Fibroblast of skin of right quadriceps (primary cell): ENCODE data around the gene DOCK3.
A peak's percentile ranks its signal among the peaks of the same experiment; 100 is the strongest.
"Not testable (repeated sequence)": the region's sequence is repeated elsewhere in the genome, so short reads cannot be mapped to it uniquely, and the experiment has no call there.

Experiments used
- DNase-seq: peaks from one replicate; pipeline ENCODE4 v3.0.0-alpha.2; 2013

The DOCK3 gene

GRCh38 chr3:51340989-51341636 lies 666.4 kb downstream of the DOCK3 start:
- peak; percentile 29 for DNase-seq

DNA sequence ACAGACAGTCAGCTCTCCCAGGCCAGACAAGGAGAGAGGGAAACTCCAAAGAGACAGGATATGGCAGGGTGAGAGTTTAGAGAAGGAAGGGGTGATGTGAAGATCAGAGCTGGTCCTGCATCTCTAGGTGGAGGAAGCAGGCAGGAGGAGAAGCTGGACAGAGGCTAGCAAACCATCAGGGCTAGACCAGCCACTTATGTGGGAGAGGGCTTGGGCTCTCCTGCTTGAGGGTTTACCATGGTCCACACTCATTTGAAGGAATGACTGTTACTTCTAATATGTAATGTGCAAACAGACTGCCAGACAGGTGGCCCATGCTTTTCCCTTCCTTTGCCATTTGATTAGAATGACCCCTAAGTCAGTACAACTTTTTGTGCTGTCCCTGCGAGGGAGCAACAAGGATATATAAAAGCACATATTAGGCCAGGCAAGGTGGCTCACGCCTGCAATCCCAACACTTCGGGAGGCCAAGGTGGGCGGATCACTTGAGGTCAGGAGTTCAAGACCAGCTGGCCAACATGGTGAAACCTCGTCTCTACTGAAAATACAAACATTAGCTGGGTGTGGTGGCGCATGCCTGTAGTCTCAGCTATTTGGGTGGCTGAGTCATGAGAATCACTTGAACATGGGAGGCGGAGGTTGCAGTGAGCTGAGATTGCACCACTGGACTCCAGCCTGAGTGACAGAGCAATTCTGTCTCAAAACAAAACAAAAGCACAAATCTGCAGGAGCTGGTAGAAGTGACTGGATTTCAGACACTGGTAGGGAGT lies 669.4 kb downstream of the DOCK3 start:
- peak; percentile 39 for DNase-seq

DNA sequence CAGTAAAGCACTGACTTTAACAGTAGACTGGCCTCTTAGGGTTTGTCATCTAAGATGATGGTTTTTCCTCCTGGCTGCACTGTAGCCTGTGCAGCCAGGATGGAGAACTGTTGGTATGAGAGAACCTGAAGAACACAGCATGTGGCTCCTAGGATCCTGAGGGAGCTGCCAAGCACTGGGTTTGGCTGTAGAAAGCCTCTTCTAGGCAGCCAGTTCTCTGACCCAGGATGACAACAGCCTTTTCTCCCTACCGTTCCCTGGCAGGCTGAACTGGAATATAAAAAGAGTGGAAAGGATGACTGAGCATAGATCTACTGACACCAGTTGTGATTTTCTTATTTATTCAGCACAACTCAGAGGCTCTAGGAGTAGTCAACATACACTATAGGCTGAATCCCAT lies 676.0 kb downstream of the DOCK3 start:
- no peak for DNase-seq

DNA sequence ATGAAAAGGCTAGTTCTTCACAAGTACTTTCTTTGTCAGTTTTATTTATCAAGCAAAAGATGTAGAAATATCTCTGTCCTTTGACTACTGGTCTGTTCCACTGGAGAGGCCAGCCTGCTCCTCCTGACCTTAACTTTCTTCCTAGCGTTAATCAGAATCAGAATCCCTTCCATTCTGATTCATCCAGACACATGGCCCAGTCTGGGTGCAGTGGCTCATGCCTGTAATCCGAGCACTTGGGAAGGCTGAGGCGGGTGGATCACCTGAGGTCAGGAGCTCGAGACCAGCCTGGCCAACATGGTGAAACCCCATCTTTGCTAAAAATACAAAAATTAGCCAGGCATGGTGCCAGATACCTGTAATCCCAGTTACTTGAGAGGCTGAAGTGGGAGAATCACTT lies 678.4 kb downstream of the DOCK3 start:
- no peak for DNase-seq

GRCh38 chr3:51353691-51354090 lies 679.0 kb downstream of the DOCK3 start:
- DNase-seq: no peak

GRCh38 chr3:51354172-51354571 lies 679.4 kb downstream of the DOCK3 start:
- no peak for DNase-seq

DNA sequence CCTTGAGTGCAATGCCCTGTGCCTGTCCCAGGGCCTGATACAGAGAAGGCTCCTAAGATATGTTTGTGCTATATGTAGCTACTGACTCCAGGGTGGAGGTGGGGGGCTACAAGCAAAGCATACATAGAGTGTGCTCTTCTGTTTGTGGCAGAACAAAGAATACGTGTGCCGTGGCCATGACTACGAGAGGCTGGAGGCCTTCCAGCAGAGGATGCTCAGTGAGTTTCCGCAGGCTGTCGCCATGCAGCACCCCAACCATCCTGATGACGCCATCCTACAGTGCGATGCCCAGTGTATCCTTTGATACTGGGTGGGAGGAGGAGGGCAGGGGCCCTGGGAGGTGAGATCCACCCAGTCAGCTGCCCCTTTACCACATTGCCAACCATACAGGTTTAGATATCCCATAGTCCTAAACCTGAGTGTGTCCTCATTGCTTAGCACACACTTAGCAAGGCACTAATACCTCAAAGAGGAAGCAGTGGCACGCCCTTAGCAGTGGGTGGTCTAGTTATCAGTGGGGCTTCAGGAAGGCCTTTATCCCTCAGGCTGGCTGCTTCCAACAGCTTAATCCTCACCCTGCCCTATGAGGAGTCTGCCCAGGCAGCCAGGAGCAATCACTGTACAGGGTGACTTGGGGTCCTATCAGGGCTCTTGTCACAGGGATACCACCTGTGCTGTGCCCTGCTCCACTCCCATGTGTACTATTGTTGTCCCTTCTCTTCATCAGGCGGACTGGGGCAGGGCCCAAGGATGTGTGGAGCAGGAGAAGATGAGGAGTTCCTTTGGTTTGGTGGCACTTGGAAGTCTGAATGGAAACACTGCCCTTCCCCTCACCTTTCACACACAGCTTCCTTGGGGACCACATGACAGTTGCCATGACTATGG lies 680.2 kb downstream of the DOCK3 start:
- no peak for DNase-seq

- no peak for DNase-seq
Observed at GRCh38 chr3:51355891-51356578, 681.3 kb downstream of the DOCK3 start.

GRCh38 chr3:51357856-51358255 lies 683.1 kb downstream of the DOCK3 start:
- no peak for DNase-seq

DNA sequence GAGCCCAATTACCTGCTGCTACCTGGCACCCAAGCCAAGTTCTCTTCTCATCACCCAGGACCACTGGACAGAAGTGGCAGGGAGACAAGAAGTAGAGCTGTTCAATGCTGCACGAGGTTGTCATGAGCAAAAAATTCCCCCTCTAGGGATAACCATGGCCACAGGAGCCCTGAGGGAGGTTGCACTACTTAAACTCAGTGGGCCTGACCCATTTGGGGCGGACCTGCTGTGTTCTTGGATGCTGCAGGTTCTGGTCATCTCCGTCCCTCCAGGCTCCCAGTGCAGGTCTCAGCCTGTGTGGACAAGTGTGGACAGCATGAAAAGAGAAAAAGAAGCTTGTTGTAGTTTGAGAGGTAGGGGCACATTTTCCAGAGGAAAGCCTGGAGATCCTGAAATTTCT lies 684.3 kb downstream of the DOCK3 start:
- no peak for DNase-seq

- DNase-seq: no peak
Observed at GRCh38 chr3:51360806-51361205, 686.1 kb downstream of the DOCK3 start.

- DNase-seq: no peak
Observed at GRCh38 chr3:51361746-51362145, 687.0 kb downstream of the DOCK3 start.

DNA sequence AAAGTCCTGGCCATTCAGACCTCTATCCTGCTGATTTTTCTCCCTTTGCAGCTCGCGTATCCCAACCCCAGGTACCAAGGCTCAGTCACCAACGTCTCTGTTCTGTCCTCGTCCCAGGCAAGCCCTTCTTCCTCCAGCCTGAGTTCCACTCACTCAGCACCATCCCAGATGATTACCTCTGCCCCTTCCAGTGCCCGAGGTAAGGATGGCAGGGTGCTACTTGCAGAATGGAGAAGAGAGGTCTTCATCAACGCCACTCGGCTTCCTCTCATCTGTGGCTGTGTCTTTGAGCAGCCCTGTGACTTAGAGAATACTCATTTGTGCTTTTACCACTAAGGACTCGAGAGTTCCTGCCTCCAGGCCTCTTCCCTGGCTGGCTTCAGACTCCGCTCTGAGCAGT lies 687.7 kb downstream of the DOCK3 start:
- DNase-seq: no peak

GRCh38 chr3:51368276-51368675 lies 693.5 kb downstream of the DOCK3 start:
- DNase-seq: not testable (repeated sequence)

DNA sequence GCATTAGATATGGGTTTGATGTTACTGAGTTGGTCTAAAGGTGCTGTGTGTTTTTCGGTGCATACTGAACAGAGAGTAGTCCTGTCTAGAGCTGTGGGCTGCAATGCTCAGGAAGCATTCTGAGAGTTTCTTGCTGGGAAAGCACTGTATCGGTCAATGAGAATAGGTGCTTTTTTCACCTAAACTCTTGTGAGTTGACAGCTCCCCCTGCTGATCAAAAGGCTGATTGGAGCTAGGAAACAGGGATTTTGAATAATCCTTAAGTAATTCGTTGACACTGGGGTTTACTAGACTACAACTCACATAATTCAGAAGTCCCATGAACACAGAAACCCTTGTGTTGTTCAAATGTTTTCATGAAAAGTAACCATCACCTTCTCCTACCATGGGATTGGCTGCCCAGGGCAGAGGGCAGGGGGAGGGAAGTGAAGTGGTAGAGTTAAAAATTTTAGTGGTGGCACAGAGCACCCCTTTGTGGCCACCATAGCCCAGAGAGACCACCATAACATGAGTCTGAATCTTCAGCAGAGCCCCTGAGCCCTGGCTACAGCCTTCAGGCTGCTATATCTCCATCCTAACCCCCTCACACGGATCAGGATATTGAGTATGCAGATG lies 697.3 kb downstream of the DOCK3 start:
- DNase-seq: peak; percentile 60

- DNase-seq: no peak
Observed at GRCh38 chr3:51373658-51374421, 699.1 kb downstream of the DOCK3 start.

GRCh38 chr3:51374456-51374855 lies 699.7 kb downstream of the DOCK3 start:
- DNase-seq: no peak

DNA sequence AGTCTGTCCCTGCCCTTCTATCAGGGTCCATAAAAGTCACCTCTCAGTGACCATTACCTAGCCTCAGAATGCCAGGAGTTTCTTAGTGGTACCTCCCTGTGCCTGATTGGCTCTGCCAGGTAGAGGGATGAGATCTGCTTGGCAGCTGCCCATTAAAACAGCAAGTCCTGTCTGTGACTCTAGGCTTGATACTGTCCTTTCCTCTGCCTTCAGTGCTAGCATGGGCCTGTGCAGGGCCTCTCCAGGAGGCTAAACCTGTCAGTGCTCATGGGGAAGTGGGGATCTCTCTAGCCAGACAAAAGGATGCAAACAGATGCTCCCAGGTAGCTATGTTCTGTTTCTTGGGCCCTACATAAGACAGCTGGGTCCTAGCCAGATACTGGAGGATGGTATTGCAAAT lies 700.4 kb downstream of the DOCK3 start:
- DNase-seq: no peak

DNA sequence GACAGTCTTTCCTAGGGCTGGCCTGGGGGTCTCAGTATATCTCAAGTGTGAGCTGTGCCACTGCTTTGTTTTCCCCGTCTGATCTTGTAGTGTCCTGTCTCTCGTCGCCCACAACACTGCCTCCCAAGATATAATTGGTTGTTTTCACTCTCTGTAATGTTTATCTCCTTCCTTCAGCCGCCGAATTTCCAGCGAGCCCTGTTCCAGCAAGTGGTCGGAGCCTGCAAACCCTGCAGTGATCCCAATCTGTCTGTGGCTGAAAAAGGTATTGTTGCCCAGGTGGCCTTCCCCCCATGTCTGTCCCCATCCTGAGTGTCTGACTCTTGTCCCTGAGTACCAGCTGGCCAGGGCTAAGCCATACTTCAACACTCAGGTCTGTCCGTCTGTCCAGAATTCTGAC lies 700.8 kb downstream of the DOCK3 start:
- DNase-seq: no peak

DNA sequence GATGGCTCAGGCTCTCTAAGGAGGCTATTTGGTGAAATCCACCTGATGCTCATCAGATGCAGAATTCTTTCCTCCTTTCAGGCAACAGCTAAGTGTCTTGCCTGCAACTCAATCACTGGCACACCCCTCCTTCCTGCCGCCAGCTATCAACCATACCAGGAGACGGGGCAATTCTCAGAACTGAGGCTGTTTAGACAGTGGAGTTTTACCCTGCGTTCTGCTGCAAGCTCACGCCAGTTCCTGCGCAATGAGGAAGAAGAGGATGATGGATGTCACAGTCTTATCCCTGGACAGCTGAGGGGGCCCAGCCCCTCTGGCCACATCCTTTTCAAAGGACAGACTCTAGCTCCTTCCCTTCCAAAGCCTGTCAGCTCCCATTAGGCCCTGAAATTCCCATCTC lies 703.3 kb downstream of the DOCK3 start:
- DNase-seq: no peak

DNA sequence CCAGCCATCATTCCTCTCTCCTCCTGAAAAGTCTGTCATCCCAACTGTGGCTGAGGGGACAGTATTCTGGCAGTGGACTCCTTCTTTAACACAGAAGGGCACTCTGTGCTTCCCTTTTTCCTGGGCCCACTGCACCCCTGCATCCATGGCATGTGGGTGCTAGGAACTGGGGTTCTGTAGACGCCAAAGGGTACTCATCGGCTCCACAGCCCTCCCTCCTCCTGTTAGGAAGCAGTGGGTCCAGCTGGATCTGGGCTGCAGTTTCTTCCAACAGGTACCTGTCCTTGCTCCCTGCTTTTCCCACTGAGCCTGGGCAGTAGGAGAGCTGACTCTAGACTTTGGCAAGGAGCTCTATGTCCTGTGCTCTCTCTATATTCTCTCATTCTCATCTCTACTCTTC lies 704.0 kb downstream of the DOCK3 start:
- no peak for DNase-seq

DNA sequence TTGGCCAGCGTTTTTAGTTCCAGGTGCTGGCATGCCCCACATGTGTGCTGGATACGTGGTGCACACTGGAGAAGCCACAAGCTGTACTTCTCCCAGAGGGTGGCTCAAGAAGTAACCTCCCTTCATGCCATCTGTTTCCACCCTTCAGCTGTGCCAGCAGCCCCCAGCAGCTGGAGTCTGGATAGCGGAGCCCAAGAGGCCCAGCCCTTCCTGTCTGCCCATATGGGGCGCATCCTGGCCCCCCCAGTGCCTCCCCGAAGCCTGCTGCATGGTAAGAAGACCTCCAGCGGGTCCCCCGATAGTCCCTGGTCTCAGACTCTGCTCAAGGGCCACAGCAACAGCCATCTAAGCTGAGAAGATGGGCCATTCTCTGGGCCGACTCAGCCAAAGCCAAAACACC lies 704.6 kb downstream of the DOCK3 start:
- no peak for DNase-seq
